ENCODE data around the gene FFAR4.

Gene FFAR4

DNA sequence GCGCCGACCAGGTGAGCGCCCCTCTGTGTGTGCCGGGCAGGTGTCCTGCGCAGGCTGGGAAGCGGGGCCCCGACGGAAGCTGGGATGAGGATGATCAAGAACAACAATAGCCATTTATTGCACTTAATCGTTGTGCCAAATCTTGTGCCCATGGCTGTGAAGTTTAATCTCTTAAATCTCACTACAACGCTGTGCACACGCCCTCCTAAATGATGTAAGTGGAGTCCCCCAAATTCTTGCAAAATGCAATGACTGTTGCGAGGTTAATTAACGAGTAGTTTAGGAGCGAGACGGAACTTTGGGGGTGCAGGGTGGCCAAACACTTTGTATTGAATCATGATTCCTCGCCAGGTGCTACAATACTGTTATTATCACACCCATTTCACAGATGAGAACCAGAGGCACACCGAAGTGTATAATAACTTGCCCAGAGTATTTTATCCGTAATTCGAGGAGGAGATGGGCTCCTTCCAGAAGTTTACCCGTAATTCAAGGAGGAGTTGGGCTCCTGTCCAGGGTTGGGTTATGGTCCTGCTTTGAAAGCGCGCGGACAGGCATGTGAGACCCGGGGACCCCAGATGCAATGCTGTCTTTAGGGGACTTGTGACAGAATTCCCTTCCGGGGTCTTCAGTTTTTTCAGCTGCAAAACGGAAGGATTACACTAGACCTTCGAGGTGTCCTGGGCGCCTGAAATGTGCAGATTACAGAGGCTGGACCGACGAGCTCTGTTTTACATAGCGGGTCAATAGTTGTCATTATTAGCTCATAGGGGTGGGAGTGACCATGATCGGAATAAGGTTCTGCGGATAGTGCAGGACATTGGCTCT is 1.0 kb downstream of the FFAR4 start:
- no peak for DNase-seq
- intact Hi-C loops (cut with DNase I): no loop called here

DNA sequence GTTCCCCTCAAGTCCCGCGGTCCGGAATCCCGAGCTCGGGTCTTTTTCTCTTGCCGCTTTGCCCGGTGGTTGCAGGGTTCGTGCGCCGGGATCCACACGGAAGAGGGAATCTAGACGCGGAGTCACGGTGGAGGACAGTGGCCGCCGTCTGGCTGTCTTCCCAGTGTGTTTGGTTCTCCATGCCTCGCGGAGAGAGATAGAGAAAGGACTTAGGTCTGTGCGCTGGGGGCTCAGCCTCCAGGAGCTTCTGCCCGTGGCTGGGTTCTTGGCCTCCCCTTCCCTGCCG is 1.6 kb downstream of the FFAR4 start:
- intact Hi-C loops (cut with DNase I): no loop called here

DNA sequence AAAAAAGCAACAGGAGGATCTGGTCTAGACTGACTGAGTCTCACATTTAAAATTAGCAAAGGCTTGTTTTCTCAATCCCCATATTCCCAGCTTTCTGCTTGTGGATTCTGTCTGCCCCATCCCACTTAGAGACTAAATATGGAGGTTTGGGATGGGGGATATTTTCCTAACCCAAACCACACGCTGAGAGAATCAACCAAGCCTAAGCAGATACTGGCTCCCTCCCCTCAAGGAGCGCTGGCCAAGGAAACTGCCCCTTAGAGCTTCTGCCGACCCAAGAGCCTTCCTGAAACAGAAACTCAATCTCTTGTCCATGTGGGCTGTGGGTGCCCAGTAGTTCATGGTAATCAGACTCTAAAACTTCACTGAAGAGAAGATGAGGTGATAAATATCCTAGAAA is 3.9 kb downstream of the FFAR4 start:
- no peak for DNase-seq
- intact Hi-C loops (cut with DNase I): no loop called here

More for the DNA sequence above, 1.6 kb downstream of the FFAR4 start:
- peak in 2 of 42 donors; percentile 36 to 49 for DNase-seq

DNA sequence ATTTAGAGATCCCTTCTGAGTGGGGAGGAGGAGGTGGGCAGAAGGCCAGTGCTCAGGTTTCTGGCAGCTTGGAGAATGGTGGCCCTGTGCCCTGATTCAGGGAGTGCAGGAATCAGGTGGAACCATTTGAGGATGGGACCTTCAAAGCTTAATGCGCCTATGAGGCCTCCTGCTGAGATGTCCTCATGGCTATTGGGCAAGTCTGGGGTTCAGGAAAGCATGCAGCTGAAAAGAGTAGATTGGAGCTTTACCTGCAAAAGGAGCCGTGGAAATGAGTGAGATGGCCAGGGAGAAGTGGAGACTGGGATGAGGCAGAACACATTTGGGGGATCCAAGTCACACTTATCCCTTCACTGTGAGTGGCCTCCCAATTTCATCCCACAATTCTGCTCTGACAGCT is 6.1 kb downstream of the FFAR4 start:
- DNase-seq: no peak
- intact Hi-C loops (cut with DNase I): no loop called here

DNA sequence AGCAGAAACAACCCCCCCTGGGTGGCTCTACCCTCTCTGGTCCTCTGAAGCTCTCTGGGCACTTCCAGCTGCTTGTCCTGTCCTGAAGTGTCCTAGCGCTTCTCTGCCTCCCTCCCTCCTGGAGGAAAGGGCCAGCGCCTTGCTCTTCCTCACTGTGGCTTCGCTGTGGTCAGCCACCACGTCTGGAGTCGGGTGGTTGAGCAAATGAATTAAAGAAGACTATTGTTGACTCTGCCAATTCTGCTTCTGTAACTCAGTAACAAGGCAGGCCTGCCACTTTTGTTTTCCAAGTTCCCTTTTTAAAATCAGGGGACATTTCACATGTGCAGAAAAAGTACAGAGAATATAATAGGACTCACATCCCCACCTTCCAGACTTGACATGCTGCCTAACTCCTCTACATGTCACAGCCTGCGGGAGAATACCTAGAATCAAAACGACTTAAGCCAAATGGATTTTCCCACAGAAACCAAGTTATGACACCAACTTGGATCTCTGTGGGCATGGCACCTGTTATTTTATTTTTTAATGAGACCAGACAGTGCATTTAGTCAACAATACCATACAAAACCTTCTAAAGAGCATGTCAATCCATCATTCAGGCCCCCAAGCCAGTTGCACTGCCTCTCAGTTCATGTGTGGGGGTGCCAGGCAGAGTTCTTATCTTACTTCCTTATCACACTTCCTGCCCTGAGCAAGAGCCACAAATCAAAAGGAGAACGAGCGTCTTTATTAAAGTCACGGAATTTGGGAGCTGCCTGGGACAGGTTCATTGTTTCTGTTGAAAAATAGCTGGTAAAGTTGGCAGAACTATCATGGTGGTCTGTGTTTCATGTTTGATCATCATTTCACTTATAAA is 6.8 kb downstream of the FFAR4 start:
- intact Hi-C loops (cut with DNase I): no loop called here
- DNase-seq: peak in 29 of 42 donors; percentile 16 to 59 (median 35)

DNA sequence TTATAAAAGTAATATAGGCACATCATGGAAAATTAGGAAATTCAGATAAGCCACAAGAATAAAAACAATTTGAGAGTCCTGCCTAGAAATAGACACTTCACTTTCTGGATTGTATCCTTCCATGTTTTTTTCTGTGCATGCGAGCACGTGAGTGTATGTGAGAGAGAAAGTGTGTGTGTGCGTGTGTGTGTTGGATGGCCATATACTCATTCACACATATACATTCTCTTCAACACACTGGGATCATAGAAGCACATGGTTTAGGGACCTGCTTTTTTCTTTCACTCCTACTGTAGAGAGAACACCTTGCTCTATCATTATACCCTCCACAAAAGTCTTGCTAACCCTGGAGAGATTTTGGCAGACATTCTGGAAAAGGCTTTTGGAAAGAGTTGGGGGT is 7.5 kb downstream of the FFAR4 start:
- DNase-seq: no peak
- intact Hi-C loops (cut with DNase I): no loop called here

DNA sequence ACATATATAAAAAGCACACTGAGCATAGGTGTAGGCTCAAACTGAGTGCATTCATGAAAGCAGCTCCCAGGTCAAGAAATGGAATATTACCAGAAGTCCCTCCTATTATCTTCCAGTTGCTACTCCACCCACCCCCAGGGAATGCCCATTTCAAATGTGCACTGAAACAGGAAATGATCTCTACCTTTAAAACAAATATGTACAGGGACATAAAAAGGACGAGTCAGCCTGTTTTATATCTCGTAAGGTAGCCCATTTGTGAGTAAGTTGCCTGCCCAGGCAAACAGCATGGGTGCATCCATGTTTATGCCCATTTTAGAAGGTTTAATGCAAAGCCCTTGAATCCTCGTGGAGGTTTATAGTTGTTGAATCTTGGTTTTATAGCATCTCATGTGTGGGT is 10.4 kb downstream of the FFAR4 start:
- no peak for DNase-seq
- intact Hi-C loops (cut with DNase I): no loop called here

DNA sequence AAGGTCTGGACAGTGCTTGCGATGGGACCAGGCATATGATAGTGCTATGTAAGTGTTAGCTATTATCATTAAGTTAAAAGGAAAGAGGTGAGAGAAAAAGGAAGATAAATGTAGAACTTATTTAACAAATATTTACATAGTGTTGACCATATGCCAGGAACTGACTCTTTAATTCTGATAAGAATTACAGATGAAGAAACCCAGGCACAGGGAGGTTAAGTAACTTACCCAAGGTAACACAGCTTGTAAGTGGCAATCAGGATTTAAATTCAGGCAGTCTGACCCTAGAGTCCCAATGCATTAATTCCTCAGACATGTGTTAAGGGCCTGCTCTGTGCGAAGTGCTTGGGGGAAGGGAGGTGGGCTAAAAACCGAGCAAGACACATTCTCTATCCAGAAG is 11.1 kb downstream of the FFAR4 start:
- DNase-seq: no peak
- intact Hi-C loops (cut with DNase I): no loop called here

DNA sequence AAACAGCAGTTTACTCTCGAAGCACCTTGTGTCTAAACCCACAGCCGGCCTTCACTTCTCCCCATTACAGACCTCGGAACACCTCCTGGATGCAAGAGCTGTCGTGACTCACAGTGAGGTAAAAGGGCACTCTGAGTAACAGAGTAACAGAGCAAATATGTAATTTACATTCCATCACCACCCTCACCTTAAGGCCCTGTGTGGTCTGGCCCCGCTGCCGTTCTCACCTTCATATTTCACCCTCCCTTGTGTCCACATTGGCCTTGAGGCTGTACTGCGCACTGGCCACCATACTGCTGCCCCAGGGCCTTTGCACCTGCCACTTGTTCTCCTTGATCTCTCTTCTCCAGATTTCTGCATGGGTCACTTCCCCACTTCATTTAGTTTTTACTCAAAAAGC is 12.6 kb downstream of the FFAR4 start:
- intact Hi-C loops (cut with DNase I): no loop called here
- DNase-seq: no peak

DNA sequence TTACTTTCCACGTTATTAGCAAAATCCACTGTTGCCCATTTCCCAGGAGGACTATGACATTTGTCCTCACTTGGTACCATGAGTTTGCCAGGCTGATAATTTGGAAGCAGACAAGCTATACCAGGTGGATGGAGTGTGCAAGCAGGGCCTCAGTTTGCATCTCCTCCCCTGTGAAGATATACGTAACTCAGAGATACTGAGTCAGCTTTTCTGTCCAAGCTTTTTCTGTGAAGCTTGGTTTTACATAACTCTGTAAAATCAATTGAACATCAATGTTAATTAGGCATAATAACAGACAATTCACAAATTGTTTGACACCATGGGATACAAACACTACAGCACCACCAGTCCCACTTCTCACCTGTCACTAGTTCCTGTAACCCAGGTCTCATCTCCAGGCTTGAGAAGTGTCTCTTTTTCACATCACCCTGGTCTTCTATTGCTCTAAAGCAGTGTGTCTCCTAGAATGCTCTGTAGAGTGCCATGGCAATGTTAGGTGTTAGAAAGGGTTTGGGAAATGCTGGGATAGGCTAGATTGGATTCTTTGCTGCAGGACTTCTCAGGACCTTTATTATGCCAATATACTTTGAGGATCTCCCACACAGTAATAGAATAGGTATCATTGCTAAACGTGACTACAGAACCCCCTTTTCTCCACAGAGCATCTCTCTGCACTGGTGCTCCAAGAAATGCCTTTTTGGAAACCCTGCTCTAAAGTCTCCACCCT is 13.7 kb downstream of the FFAR4 start:
- intact Hi-C loops (cut with DNase I): no loop called here
- no peak for DNase-seq

DNA sequence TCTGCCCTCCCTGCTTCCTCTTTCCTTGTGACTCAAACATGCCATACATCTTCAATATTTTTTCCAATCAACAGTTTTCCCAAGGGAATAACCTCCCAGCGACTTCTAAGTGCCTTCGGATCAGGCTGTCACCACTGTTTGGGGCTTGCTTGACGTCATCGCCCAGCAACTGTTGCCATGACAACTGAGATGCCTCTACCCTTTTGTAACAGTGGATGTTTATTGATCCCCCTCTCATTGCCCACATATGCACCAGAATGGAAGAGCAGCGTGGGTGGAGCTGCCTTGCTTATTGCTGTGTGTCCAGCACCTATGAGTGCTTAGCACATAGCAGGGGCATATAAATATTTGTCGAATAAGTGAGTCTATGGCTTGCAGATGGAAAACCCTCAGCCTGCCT is 14.4 kb downstream of the FFAR4 start:
- peak in 39 of 42 donors; percentile 9 to 81 (median 52) for DNase-seq
- intact Hi-C loops (cut with DNase I): no loop called here

DNA sequence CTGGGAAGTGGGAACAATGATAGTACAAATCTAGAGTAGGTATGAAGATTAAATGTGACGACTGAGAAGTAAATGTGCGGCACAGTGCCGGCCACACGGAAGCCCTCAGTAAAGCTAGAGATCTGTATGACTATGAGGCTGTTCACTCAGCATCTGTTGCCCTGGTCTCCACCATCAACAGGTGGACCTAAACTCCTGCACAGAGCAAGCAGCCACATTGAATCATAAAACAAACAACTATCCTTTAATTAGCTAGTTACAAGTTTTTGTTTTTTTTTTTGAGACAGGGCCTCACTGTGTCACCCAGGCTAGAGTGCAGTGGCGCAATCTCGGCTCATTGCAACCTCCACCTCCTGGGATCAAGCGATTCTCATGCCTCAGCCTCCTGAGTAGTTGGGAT is 18.0 kb downstream of the FFAR4 start:
- intact Hi-C loops (cut with DNase I): no loop called here
- DNase-seq: no peak

DNA sequence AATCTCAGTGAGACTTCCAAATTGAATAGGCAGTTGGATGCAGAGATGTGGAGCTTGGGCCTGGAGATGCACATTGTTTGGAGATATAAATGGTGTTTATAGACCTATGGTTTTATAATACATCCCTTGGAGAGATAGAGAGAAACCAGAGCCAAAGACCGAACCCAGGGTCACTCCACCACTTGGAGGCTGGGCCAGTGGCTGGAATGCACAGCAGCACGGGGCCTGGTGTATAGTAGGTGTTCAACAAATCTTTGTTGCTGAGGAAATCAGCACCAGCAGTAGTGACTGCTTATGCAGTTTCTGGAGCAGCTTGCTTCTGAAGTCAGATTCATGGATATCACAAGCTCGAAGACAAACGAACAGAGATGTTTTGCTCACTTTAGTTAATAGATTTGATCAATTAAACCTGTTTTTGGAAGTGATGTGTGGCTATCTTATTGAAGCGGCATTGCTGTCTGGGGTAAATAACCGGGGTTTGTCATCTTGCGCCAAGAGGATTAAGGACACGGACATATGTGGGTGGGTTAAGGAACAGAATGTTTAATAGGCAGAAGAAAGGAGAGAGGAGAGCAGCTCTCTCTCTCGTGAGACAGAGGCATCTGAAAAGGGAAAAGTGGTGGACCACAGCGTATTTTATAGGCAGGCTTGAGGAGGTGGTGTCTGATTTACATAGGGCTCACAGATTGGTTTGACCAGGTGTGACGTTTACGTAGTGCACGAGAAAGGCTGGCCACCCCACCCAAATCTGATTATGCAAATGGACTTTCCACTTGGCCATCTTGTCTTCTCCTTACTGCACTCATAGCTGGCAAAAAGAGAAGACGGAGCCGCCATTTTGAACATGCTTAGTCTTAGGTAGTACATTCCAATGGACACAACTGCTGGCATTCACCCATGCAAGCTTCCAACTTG is 23.4 kb downstream of the FFAR4 start:
- intact Hi-C loops (cut with DNase I): no loop called here
- DNase-seq: no peak

DNA sequence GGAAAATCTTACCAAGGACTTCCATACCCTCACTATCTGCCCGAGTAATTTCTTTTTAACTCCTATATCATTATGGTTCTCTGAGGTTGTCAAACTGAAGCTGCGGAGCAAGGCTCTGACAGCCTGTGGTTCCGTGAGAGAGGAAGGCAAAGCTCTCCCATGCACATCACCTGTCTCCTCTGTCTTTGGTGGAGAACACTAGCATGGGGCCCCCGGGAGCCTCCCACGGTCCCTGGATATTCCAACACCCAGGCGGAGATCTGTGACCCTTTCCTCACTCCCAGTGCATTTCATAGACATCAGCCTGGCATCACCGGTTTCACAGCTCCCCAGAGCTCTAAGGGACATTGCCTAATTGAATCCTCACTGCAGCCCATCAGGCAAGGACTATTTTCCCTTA is 24.2 kb downstream of the FFAR4 start:
- no peak for DNase-seq
- intact Hi-C loops (cut with DNase I): no loop called here

DNA sequence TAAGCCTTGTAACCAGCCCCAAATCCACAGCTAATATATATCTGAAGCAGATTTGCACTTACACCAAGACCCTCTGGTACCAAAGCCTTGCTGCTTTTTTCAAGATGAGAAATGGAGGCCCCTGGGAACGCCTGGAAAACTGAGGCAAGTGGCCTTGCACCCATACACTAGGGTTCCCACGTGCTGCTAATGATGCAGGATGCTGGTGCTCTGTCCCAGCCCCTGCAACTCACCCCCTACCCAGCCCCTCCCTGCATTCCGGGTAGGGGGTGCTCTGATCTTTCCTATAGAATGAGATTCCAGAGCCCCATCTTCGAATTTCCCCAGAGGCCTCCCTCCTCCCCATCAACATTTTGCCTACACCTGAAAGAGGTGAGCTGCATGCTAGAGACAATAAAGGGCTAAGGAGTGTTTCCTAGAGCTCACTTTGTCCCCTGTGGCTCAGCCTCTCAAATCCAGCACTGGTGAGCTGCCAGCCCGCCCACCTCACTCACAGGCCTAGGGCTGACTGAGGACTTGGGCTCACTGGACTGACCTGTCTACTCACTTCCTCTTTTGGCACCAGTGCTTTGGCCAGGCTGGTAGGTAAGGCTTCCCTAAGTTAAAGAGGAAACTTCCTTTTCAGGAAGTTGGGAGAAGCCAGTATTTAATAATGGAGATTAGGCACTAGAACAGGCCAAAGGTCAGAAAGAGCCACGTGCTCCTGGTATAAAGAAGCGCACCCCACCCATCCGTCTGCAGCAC is 24.8 kb downstream of the FFAR4 start:
- intact Hi-C loops (cut with DNase I): no loop called here
- no peak for DNase-seq

DNA sequence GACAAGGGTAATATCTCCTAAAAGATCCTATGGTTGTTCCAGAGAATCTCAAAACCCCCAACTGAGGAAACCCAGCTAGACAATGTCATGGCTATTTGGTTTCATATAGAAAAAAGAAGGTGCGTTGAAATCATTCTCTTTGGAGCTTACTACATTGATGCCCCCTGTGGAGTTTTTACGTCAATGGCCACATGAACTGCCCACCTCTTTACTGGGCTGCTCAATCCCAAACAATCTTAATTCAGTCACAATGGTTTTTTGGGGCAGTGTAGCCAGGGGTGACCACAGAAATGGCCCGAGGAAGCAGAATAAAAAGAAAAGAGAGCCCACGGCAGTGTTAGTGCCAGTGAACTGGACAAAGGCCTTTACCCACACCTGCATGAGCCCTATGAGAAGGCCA is 26.8 kb downstream of the FFAR4 start:
- intact Hi-C loops (cut with DNase I): no loop called here
- DNase-seq: no peak

DNA sequence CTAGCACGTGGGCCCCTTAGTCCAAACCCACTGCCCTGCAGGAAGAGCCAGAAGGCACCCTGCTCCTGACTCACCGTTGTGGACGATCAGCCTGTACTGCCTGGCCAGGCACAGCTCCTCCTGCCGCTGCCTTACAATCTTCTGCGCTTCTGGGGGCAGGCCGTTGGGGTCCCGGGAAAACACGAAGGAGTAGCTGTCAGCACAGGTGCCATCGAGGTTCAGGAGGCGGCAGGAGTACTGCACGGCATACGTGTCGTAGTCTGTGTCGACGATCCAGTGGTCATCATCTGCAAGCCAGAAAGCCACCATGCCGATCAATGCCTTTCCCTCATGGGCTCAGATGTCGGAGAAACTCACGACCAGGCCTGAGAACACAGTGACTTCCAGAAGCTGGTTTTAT is 27.3 kb downstream of the FFAR4 start:
- intact Hi-C loops (cut with DNase I): no loop called here
- DNase-seq: no peak

DNA sequence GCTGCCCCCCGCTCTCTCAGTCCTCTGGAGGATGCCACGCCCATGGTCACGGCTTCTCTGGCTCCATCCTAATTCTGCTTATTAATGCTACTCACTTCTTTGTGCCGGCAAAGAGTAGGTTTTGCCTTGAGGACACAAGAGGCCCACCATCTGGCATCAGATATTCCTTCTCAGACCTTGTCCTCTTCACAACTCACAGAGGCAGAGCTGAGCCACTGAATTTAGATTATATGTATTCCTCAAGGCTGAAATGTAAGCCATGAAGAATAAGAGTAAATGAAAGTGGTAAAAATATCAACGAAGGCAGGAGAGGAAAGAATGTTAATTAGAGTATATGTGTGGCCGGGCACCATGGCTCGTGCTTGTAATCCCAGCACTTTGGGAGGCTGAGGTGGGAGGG is 28.1 kb downstream of the FFAR4 start:
- no peak for DNase-seq
- intact Hi-C loops (cut with DNase I): no loop called here

Data from head of caudate nucleus (tissue), 42 donors.